Iris pigment epithelial cell (primary cell): ENCODE data around the gene AKIP1.
"Not testable (repeated sequence)": the region's sequence is repeated elsewhere in the genome, so short reads cannot be mapped to it uniquely, and the experiment has no call there.

Experiments
- DNase-seq: peaks from one replicate; pipeline ENCODE4 v3.0.0-alpha.2; 2011; ENCODE audit warnings: low read depth

Gene AKIP1

DNA sequence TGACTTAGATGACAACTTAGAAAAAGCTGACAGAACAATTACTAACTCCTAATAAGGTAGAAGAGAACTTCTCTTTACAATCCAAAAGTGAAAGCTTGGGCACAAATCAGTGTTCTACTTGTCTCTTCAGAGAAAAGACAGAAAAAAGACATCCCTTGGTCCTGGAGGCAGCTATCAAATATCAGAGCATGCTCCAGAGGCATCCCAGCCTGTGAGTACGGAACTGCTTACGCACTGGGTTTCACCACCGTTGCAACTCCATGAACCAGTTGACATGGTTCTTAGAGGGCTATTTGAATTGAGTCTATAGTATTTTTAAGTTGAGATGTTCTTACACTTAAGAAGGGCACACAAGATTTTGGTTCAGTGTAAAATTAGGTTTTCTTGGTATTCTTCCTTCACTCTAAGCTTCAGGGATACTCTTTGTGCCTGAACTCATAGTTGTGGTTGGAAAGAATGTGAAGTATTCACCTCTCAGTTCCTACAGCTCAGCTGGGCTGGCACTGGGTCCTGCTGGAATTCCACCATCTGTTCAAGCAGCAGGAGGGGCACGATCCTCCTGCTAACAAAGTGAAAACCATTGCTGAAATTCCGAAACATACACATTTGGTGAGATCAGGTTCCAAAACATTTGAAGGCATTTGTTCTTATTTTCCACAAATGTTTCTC, 6.3 kb downstream of the AKIP1 start:
- peak; percentile 93 for DNase-seq

- DNase-seq, result no peak
These were observed 11.7 kb downstream of the AKIP1 start for GRCh38 chr11:8922691-8923090.

DNA sequence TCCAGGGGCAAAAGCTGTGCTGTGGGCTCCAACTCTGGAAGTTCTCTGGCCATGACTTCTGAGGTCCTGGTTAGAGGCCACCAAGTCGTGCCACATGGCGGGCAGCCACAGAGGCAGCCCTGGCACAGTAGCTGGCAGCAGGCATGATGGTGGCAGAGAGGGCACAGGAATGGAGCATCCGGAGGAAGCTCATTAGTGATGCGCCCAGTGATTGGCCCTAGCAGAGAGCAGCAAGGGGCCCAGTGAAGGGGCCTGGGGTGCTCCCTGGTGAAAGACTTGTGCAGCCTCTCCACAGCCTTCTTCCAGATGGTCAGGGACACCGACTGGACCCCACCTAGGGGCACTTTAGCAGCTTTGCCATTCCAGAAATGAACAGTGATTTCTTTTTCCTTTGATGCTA, 14.7 kb downstream of the AKIP1 start:
- no peak for DNase-seq

GRCh38 chr11:8926236-8926635, 15.2 kb downstream of the AKIP1 start:
- DNase-seq, result no peak

GRCh38 chr11:8927233-8927632, 16.2 kb downstream of the AKIP1 start:
- DNase-seq, result no peak

DNA sequence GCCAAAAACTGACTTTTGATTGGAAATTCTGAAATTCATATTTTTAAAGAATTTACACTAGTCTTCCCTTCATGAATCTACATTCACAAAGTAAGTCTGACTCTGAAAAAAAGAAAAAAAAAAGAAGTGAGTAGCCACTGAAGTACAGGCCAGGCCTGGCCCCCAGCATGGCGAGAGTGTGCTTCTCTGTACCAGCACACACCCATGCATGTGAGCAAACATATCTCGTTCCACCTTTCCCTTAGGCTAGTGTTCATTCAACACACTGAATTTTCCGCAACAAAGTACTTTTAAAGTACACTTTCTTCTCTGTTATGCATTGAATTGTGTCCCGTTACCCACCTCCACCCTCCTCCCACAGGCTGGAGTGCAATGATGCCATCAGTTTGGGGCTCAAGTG, 17.2 kb downstream of the AKIP1 start:
- no peak for DNase-seq

DNA sequence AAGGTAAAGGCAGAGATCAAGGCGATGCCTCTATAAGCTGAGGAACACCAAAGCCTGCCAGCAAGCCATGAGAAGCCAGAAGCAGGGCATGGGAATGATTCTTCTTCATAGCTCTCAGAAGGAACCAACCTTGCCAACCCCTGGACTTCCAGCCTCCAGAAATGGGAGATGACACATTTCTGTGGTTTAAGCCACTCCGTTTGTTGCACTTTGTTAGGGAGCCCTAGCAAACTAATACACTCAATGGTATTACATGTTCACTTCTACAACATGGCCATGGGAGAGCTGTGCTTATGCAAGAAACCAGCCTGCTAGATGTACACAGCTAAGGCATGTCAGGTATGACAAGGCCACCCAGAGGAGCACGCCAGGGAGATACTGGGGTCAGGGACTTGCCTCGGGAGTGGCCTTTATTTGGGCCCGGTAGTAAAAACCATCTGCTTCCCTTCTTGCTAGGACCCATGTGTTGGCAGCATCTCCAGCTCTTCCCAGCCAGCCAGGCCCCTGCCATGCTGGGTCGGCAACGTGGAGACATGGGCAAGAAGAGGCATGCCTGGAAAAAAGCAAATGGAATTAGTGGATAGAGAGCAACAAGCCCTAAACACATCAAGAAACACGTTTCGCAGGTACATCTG, 18.1 kb downstream of the AKIP1 start:
- DNase-seq, result peak; percentile 30

GRCh38 chr11:8930456-8931175, 19.6 kb downstream of the AKIP1 start:
- DNase-seq, result no peak

- DNase-seq, result no peak
These were observed 21.7 kb downstream of the AKIP1 start, which contains the start of gene C11orf16 for GRCh38 chr11:8932564-8933180. TSS of gene C11orf16 (minus strand) at chr11:8932947. CDS start at chr11:8932308, 639 bp downstream.

GRCh38 chr11:8933931-8934330, 22.9 kb downstream of the AKIP1 start:
- DNase-seq, result no peak

DNA sequence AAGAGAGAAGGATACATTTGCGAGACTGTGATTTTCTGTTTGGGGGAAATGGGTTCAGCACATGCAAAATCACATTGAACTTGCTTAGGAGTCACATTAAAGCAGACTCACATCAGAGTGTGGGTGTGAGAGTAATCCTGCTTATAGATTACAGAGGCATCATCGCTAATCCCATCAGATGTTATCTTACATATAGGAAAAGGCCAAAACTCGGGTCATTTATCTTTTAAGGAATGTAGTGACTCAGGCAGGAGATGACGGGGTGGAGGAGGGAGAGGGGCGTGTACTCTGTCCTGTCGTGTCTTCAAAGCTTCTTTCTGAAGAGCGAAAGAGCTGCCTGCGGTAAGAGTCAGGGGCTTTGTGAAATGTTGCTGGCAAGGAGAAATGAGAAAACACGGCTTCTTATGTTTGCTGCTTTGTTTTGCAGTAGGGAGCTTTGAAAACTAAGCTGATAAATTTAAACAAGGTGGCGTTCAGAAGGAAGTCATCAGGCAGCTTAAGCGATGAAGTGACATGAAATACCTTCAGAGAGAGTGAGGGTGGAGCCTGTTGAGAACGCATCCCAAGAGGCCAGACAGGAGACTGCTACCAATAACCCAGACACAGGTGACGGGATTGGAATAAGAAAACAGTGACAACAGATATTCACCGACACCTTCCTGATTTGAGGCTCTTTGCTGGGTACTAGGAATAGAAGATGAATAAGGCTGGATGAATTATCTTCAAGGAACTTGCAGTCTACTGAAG, 23.9 kb downstream of the AKIP1 start:
- peak; percentile 91 for DNase-seq

- DNase-seq, result not testable (repeated sequence)
These were observed 24.8 kb downstream of the AKIP1 start for GRCh38 chr11:8935789-8936188.

- no peak for DNase-seq
These were observed 26.2 kb downstream of the AKIP1 start for GRCh38 chr11:8937159-8937558.

- DNase-seq, result no peak
These were observed 26.7 kb downstream of the AKIP1 start for GRCh38 chr11:8937659-8938058.

DNA sequence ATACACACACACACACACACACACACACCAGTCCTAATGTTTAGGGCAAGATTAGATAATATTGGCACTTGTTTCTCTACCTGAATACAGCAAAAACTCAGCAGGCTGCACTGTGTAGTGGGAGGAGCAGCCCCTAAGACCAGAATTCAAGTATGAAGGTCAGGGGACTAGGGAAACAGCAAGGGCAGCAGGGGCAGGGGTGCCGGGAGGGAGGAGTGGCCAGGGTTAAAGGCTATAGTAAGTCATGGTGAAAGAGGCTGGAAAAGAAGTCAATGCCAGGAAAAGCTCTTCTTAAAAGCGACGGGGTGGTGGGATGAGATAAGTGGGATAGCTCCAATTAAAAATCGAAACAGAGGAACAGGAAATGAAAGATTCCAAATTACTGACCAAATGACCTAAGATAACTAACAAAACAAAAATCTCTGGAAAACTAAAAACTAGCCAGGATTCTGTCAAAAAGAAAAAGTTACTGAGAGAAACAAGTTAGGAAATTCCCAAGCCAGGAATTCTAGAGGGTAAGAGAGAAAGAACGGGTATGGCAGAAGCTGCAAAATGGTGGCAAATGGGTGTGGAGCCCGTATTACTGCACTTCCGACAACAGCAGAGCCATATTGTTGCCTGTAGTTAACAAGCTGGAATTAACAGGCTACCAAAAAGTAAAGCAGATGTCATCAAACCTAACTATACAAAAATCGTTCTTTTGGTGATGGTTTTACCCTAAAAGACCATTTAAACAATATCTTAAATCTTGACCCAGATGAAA, 30.5 kb downstream of the AKIP1 start:
- DNase-seq, result no peak

DNA sequence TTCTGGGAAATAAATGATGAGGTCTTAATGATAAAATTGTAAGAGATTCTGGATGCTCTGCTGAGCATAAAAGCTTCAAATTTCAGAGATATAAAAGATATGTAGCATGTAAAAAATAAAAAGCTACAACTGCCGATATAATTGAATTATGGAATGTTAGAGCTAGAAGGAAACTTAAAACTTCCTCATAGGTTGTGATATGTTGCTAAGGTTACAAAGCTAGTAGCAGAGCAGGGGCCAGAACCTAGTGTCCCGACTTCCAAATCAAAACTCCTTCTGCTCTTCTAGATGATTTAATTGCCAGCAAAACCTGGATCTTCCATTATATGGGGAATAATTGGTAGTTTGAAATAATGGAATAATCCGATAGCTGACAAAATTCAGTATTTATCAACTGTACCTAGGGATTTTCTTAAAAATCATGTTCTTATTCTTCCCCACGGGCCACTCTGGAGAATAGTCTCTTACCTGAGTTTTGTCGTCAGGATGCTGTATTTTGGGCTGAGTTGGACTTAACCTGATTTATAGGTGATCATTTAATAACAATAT, 31.6 kb downstream of the AKIP1 start, which contains the start of gene ASCL3:
Gene ASCL3 (minus strand): TSS at position 499 of the 549 bp plus-strand sequence. CDS start 4,855 bp downstream, outside the sequence.
- DNase-seq, result no peak

DNA sequence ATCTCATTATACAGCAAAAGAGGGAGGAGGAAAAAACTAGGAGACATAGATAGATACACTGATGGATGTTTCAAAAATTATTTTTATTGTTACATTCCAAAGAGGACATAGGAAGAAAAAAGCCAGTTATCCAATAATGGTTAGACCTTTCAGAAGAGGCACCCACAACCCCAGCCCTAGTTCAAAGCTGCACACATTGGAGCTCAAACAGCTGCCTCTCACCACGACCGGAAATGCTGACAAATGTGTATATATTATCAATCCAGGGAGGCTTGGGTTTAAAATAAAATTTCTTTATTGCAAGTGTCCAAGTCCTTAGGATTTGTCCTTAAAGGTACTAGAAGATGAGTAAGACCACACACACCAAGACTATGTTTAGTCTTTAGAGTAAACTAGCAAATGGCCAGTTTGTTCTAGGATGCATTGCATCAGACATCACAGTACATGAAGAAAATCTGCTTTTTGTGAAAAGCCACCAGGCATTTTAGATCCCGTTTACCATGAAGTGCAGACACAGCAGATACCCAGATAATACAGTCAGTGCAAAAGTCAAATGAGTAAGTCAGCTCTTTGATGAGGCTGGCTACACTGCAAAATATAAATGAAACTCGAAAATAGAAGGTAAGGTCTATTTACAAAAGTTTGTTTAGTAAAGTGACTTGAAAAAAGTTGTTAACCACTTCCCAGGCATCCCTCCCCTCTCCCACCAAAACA, 36.4 kb downstream of the AKIP1 start:
- peak; percentile 10 for DNase-seq

DNA sequence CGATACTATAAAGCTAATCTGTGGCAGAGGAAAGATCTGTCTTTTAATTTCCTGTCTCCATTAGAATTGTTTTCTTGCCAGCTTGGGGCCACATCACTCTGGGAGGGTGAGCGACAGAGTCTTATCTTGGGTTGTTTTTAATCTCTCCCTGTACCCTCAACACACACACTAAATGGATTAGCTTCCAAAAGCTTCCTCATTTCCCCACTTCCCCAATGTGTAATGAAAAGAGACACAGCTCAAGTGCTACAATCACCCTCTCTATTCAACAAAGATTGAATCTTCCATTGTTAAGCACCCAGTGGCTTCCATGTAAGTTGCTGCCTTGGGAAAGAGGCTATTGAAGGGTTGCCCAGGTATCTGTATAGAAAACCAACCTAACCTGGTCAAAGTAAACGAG, 37.9 kb downstream of the AKIP1 start:
- DNase-seq, result no peak

- DNase-seq, result no peak
These were observed 45.9 kb downstream of the AKIP1 start for GRCh38 chr11:8956860-8957259.

GRCh38 chr11:8959546-8960166, 48.7 kb downstream of the AKIP1 start:
- DNase-seq, result peak; percentile 87
